HG03565 (cell line): ENCODE results near the gene NCAM2.
"Not testable (repeated sequence)": the region's sequence is repeated elsewhere in the genome, so short reads cannot be mapped to it uniquely, and the experiment has no call there.

Experiments
- ATAC-seq: cut with Tn5 transposase; IDR thresholded peaks from one replicate; pipeline ENCODE4 v1.9.1; 2021; ENCODE audit warnings: mild to moderate bottlenecking, moderate library complexity; ENCODE audit not compliant: unreplicated experiment

The NCAM2 gene

GRCh38 chr21:21290751-21291150, 292.5 kb downstream of the NCAM2 start:
- no peak for ATAC-seq

GRCh38 chr21:21291883-21292569, 293.8 kb downstream of the NCAM2 start:
- no peak for ATAC-seq

- no peak for ATAC-seq
Measured at GRCh38 chr21:21295303-21295702, 297.1 kb downstream of the NCAM2 start.

- no peak for ATAC-seq
Measured at GRCh38 chr21:21297211-21297610, 299.0 kb downstream of the NCAM2 start.

- no peak for ATAC-seq
Measured at GRCh38 chr21:21301013-21301412, 302.8 kb downstream of the NCAM2 start.

GRCh38 chr21:21309510-21309909, 311.3 kb downstream of the NCAM2 start:
- ATAC-seq = no peak

GRCh38 chr21:21324297-21324696, 326.1 kb downstream of the NCAM2 start:
- ATAC-seq = no peak

GRCh38 chr21:21332492-21332891, 334.3 kb downstream of the NCAM2 start:
- ATAC-seq = no peak

- no peak for ATAC-seq
Measured at GRCh38 chr21:21341041-21341440, 342.8 kb downstream of the NCAM2 start.

GRCh38 chr21:21345296-21345695, 347.1 kb downstream of the NCAM2 start:
- no peak for ATAC-seq

- no peak for ATAC-seq
Measured at GRCh38 chr21:21345872-21346271, 347.7 kb downstream of the NCAM2 start.

GRCh38 chr21:21366277-21366676, 368.1 kb downstream of the NCAM2 start:
- no peak for ATAC-seq

- ATAC-seq = no peak
Measured at GRCh38 chr21:21367583-21367982, 369.4 kb downstream of the NCAM2 start.

GRCh38 chr21:21373969-21374368, 375.8 kb downstream of the NCAM2 start:
- ATAC-seq = no peak

- ATAC-seq = no peak
Measured at GRCh38 chr21:21383126-21383525, 384.9 kb downstream of the NCAM2 start.

- no peak for ATAC-seq
Measured at GRCh38 chr21:21384977-21385376, 386.8 kb downstream of the NCAM2 start.

- no peak for ATAC-seq
Measured at GRCh38 chr21:21385404-21385803, 387.2 kb downstream of the NCAM2 start.

- ATAC-seq = no peak
Measured at GRCh38 chr21:21387916-21388315, 389.7 kb downstream of the NCAM2 start.

- ATAC-seq = no peak
Measured at GRCh38 chr21:21394064-21394463, 395.9 kb downstream of the NCAM2 start.

- ATAC-seq = no peak
Measured at GRCh38 chr21:21396424-21396823, 398.2 kb downstream of the NCAM2 start.

- ATAC-seq = no peak
Measured at GRCh38 chr21:21397464-21397863, 399.3 kb downstream of the NCAM2 start.

- ATAC-seq = no peak
Measured at GRCh38 chr21:21401444-21401843, 403.2 kb downstream of the NCAM2 start.

- not testable (repeated sequence) for ATAC-seq
Measured at GRCh38 chr21:21402187-21402586, 404.0 kb downstream of the NCAM2 start.
